Measurements from ENCODE around the gene AADAC. TPM values are rescaled to one million over a fixed set of nuclear protein-coding genes. Genes with fewer than 3 reads are reported as not detected.
"Not testable (repeated sequence)": the region's sequence is repeated elsewhere in the genome, so short reads cannot be mapped to it uniquely, and the experiment has no call there.

Gene AADAC
- total RNA-seq, 4 donors from 2014 or later, result 0.35 to 6.5 (median 1.0) TPM

DNA sequence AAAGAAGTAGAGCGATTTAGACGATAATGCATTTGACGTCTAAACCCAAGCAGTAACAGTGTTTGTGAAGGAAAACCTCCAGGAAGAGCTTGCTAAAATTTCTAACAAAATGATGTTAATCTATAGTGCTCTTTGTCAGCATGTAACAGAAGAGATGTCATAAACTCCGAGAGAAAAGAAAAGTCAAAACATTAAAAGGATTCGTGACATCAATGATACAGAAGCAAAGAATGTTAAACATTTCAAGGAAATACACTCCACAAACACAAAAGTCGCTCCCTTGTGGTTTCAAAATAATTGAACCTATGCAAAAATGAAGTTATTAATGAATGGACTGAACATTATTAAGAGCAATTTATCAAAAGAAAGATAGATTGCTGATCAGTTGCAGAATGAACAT is 27.9 kb downstream of the AADAC start:
- H3K27ac ChIP-seq, result no peak overlapping the region
- TF ChIP-seq, protein P1, sequence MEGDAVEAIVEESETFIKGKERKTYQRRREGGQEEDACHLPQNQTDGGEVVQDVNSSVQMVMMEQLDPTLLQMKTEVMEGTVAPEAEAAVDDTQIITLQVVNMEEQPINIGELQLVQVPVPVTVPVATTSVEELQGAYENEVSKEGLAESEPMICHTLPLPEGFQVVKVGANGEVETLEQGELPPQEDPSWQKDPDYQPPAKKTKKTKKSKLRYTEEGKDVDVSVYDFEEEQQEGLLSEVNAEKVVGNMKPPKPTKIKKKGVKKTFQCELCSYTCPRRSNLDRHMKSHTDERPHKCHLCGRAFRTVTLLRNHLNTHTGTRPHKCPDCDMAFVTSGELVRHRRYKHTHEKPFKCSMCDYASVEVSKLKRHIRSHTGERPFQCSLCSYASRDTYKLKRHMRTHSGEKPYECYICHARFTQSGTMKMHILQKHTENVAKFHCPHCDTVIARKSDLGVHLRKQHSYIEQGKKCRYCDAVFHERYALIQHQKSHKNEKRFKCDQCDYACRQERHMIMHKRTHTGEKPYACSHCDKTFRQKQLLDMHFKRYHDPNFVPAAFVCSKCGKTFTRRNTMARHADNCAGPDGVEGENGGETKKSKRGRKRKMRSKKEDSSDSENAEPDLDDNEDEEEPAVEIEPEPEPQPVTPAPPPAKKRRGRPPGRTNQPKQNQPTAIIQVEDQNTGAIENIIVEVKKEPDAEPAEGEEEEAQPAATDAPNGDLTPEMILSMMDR (IDR thresholded peaks at IDR 0.05), result no peak
- TF ChIP-seq POLR2A (IDR thresholded peaks at IDR 0.05), result no peak
- no peak overlapping the region for H3K4me3 ChIP-seq
- intact Hi-C loops (cut with DNase I), result no loop called here
- no peaks in the 10 kb centered on the region for H3K36me3 ChIP-seq
- H3K27me3 ChIP-seq, result no peaks in the 10 kb centered on the region
- no peaks in the 10 kb centered on the region for H3K9me3 ChIP-seq
- peaks cover 0 to 22% (median 2%) of the 10 kb centered on the region in 3 donors for H3K4me1 ChIP-seq
- 79 to 88% methylated on average over 6 of the region's 6 CpGs for WGBS, 2 donors
- no peak for DNase-seq

DNA sequence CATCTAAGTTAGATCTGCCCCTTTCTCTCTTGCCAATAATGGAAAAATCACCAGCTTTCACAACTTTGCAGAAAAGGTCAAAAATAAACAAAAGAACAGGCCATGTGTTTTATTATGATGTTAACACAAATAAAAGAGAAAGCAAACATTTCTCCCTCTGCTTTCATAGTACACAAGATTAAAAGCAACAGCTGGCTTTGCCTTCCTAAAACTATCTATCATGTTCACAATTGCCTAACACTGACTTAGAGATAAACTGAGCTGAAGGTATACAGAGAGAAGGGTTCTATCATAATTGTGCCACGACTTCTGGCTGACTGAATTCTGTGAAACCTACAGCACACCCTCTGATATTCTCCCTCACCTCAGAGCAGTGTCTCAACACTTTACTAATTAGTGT is 29.4 kb downstream of the AADAC start:
- 30 to 32% methylated on average over 1 of the region's 1 CpG for WGBS, 2 donors
- no peak overlapping the region for H3K27ac ChIP-seq
- TF ChIP-seq, protein P1 (IDR thresholded peaks at IDR 0.05), result no peak
- no peak for TF ChIP-seq POLR2A (IDR thresholded peaks at IDR 0.05)
- intact Hi-C loops (cut with DNase I), result no loop called here
- no peaks in the 10 kb centered on the region for H3K9me3 ChIP-seq
- no peaks in the 10 kb centered on the region for H3K27me3 ChIP-seq
- H3K4me1 ChIP-seq, result peaks cover 0 to 8% (median 0%) of the 10 kb centered on the region in 3 donors
- H3K36me3 ChIP-seq, result no peaks in the 10 kb centered on the region
- no peak overlapping the region for H3K4me3 ChIP-seq
- DNase-seq, result no peak

DNA sequence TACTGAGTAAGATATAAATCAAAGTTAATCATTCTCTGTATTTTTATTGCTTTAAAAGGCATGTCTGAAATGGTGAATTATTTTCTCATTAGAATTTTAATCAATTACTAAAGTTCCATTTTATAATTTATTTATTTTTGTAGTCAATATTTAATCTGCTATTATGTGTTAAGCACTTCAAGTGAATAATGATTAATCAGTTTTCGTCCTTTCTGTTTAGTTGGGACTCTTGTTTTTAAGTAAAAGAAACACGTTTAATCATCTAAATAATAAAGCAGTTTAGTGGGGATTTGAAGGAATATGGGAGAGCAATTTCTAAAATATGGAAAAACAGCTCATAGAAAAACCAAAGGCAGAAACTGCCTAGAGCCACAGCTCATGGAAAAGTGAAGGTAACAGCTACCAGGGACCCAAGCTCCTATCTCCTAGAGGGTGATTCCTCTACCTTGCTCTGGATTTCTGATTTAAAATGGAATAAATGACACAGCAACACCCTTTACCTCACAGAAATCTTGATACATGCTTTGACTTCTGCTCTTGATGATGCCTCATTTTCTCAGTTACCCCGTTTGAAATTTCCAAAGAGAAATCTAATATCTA is 31.5 kb downstream of the AADAC start:
- H3K4me3 ChIP-seq, result no peak overlapping the region
- no peaks in the 10 kb centered on the region for H3K4me1 ChIP-seq
- no peak for TF ChIP-seq POLR2A (IDR thresholded peaks at IDR 0.05)
- TF ChIP-seq, protein P1 (IDR thresholded peaks at IDR 0.05), result no peak
- no peak overlapping the region for H3K27ac ChIP-seq
- no peaks in the 10 kb centered on the region for H3K36me3 ChIP-seq
- H3K27me3 ChIP-seq, result no peaks in the 10 kb centered on the region
- DNase-seq, result no peak
- peaks cover 0 to 4% (median 0%) of the 10 kb centered on the region in 3 donors for H3K9me3 ChIP-seq
- intact Hi-C loops (cut with DNase I), result no loop called here
- 61 to 84% methylated on average over 3 of the region's 3 CpGs for WGBS, 2 donors

DNA sequence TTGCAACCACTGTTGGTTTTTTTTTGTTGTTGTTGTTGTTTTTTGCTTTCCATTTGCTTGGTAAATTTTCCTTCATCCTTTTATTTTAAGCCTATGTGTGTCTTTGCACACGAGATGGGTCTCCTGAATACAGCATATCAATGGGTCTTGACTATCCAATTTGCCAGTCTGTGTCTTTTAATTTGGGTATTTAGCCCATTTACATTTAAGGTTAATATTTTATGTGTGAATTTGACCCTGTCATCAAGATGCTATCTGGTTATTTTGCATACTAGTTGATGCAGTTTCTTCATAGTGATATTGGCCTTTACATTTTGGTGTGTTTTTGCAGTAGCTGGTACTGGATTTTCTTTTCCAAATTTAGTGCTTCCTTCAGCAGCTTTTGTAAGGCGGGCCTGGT is 36.1 kb downstream of the AADAC start:
- DNase-seq; H3K4me1 ChIP-seq; H3K9me3 ChIP-seq; H3K27me3 ChIP-seq; intact Hi-C loops (cut with DNase I); H3K27ac ChIP-seq; H3K4me3 ChIP-seq; H3K36me3 ChIP-seq: not testable (repeated sequence)
- 86 to 94% methylated on average over 2 of the region's 2 CpGs for WGBS, 2 donors

DNA sequence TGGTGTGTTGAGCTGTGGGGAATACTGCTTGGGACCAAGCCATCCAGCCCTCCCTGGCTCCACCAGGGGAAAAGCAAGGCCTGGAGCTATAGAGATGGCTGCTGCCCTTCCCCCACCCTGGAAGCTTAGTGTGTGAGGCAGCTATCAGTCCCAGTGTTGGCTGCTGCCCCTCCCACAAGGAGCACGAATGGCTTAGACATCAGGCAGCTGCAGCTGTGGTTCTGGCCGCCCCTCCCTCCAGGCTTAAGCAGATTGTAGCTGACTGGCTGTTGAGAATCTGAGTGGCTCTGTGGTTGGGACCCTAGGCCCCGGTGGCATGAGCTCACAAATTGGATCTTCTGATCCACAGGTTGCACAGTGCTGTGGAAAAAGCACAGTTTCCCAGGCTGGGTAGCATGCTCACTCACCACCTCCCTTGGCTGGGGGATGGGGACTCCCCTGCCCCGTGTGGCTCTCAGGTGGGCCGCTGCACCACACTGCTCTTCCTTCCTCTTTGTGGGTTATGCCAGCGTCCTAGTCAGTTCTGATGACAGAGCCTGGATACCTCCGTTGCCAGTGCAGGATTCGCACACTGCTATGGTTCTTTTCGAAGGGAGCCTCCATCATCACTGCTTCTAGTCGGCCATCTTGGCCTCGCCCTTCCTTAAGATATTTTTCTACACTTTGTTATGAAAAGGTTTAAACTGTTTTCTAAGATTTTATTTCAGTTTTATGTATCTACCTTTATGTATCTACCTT is 38.3 kb downstream of the AADAC start:
- Histone ChIP-seq H3K4me3 (no peak overlapping the region), H3K9me3 (peaks cover 0 to 8% (median 0%) of the 10 kb centered on the region in 3 donors), H3K27me3 (no peaks in the 10 kb centered on the region), H3K4me1 (no peaks in the 10 kb centered on the region), H3K36me3 (no peaks in the 10 kb centered on the region), H3K27ac (no peak overlapping the region)
- TF ChIP-seq, protein P1 (IDR thresholded peaks at IDR 0.05), result no peak
- no peak for TF ChIP-seq POLR2A (IDR thresholded peaks at IDR 0.05)
- WGBS, 2 donors, result 88 to 99% methylated on average over 6 to 8 of the region's 11 CpGs
- intact Hi-C loops (cut with DNase I), result no loop called here
- DNase-seq, result no peak
